HG02885 (cell line): ENCODE measurements around the gene GREB1L.
"Not testable (repeated sequence)": the region's sequence is repeated elsewhere in the genome, so short reads cannot be mapped to it uniquely, and the experiment has no call there.

Experiments used
- ATAC-seq: cut with Tn5 transposase; IDR thresholded peaks from one replicate; pipeline ENCODE4 v1.9.1; 2021; ENCODE audit warnings: mild to moderate bottlenecking; ENCODE audit not compliant: unreplicated experiment, poor library complexity

Gene GREB1L

DNA sequence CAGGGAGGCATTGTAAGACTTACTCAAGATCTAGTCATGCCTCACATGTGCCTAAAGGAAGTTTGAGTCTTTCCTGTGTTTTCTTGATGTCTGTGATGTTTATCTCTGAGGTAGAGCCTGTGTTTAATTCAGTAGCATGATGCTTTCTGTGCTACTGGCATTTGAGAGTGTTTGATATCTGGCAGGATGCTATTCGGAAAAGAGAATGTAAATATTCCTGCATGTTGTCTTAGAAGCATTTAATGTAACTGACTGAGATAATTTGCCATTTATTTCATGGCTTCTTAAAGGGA, 58.8 kb downstream of the GREB1L start:
- no peak for ATAC-seq

DNA sequence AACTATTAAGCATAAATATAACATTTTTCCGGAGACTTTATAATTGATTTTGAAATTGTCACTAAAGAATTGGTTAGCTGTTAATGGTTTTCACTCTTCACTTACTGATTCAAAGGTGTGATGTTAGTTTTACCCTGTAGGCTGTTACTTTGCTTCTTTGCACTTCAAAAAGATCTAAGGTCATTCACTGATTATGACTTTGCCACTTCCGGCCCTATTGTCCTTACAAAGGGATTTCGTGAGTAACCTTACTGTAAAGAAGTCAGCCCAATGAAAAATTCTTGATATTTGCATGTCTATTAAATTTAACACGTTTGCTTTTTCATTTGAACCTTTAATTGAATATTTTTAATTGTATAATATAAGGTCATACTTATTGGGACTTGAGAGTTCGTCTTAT, 61.4 kb downstream of the GREB1L start:
- ATAC-seq, result no peak

DNA sequence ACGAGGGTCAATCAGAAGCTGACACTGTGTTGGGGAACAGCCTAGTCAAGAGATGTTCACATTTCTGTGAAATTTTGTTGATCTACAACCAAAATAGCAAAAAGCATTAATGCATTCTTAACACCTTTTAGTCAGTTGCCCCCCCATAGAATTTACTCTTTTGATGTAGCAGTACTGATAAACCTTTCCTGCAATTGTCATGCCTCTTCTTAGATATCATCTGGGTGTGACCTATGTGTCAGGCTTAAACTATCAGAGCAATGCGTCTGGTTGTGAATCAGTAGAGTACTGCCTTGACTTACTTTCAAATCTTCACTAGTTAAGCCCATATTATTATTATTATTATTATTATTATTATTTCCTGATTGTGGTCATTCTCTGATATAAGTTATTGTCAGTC, 61.9 kb downstream of the GREB1L start:
- no peak for ATAC-seq

DNA sequence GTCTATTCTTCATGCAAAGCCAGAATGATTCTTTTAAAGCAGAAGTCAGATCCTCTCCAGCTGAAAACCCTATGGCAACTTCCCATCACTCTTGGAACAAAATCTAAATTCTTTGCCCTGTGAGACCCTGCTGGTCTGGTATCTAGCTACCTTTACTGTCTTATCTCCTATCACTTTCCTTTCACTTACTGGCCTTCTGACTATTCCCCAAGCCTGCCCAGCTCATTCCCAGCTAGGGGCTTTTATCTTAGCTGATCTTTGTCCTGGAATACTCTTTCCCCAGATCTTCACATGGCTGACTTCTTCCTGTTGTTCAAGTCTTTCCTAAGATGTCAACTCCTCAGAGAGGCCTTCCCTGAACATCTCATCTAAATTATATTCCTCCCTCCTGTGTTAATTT, 63.6 kb downstream of the GREB1L start:
- ATAC-seq, result no peak

DNA sequence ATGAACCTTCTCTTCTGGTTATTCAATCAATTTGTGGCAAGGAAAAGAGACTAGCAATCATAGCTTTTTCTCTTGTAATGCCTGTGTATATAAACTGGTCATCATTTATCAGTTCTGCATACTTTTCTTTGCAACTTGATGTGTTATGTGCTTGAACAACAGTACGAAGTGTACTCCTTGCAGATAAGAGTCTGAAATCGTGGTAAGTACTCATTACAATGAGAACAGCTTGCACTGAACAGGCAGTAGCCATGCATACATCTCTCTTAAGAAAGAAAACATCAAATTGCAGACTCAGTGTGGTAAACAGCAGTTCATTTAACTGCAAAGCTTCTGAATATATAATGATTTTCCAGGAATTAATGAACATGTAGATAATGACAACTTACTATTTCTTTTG, 64.3 kb downstream of the GREB1L start:
- no peak for ATAC-seq

DNA sequence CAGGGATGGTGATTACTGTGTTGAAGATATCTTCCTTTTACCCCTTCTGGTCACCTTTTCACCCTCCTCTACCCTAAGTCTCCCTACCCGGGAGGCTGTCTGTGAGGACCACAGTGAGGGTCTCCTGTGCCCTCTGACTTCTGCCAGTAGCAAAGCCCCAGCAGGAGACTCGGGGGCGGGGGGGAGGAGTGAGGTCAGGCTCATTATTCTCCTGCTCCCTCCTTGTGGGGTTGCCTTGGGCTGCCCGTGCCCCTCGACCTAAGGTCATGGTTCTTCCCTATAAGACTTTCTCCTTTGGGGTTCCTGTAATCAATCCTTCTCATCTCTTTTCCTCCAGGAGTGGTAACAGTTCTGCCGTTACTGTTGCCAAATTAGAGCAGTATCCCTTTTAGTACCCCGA, 65.5 kb downstream of the GREB1L start:
- ATAC-seq, result no peak

DNA sequence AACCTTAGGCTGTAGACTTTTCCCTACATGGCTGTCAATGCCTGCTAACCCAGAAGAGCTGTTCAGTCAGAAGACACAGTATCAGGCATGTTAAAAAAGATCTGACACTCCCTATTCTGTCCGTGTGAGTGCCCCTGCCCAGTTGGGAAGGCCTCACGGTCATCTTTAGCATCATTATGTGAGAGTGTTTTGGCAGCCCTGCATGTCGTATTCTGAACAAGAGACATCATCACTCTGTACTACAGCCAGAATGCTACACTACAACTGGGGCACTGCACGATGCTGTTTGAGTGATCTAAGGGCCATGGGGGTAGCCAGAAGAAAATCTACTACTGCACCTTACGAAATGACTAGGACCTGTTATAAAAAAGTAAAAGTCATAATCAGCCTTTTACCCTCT, 67.2 kb downstream of the GREB1L start:
- no peak for ATAC-seq

DNA sequence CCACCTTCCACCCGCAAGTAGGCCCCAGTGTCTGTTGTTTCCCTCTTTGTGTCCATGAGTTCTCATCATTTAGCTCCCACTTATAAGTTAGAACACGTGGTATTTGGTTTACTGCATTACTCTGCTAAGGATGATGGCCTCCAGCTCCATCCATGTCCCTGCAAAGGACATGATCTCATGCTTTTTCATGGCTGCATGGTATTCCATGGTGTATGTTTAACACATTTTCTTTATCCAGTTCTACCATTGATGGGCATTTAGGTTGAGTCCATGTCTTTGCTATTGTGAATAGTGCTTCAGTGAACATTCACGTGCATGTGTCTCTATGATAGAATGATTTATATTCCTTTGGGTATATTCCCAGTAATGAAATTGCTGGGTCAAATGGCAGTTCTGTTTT, 69.9 kb downstream of the GREB1L start:
- ATAC-seq, result not testable (repeated sequence)

DNA sequence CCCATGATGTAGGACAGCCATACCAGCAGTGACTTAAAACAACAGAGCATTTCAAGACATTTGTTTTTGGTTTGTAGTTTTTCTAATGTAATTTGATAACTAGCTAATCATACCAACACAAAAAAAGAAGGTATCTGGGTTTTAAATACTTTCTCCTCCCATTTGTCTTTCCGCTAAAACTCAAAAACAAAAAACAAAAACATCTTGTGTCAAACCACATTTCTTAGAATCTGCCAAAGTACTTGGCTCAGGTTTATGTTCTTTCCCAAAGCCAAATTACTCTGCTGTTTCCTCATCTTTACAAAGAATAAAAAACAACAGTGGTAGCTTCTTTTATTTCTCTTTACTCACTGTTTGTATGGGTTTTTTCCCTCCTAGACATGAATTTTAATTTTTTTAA, 71.5 kb downstream of the GREB1L start:
- ATAC-seq, result no peak

DNA sequence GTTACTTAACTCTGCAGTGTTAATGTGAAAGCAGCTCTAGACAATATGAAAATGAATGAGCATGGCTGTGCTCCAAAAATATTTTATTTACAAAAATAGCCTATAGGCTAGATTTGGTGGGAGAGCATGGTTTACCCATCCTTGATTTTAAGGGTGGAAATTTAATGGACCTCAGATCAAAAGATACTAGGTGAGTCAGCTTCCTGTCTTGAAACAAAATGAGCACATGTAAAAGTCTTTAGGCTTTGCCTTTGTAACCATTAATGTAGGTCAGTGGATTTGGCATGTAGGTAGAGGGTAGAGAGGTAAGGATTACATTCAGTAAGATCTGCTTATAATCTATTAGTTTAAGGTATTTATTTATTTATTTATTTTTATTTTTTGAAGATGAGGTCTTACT, 72.7 kb downstream of the GREB1L start:
- ATAC-seq, result no peak

DNA sequence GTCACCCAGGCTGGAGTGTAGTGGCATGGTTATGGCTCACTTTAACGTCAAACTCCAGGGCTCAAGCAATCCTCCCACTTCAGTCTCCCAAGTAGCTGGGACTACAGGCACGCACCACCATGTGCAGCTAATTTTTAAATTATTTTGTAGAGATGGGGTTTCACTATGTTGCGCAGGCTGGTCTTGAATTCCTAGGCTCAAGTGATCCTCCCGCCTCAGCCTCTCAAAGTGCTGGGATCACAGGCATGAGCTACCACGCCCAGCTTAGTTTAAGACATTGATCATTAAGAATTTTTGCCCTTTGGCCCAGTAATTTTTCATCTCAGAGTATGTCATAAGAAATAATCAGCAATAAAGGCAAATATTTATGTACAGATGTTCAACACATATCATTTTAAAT, 73.1 kb downstream of the GREB1L start:
- ATAC-seq, result not testable (repeated sequence)

DNA sequence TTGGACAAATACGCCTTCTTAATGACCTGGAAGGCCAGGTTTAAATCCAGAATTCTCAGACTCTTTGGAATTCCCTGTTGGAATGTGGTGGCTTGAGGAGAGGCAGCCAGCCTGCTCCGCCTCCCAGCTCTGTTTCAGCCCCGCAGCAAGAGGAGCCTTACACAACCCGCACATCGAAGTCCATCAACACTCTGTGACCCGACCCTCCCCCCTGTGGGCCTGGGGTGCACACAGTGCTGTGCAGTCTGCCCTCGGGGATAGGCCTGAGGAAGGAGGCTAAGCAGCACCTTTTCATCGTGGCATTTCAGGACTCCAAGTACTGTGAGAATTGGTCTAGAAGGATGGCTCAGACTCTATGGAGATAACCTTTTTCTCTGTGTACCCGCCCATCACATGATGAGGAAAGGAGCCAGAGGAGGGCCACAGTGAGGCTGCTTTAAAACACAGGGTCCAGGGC, 73.7 kb downstream of the GREB1L start:
- no peak for ATAC-seq

DNA sequence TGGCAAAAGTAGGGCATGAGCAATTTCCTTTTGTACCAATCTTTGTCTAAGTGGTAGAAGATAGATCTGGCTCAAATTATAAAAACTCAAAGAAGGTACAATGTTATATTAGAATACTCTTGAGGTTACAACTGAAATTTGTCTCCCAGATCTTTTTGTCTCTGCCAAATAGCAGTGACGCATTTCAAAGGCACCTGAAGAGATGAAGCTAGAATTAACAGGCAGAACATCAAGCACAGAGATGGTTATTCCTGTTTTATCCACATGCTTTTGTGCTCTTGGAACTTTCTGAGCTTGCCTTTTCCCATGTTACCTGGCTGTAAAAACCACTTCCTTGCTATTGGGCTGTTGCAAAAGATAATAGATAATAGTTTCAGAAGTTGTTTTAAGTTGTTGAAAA, 74.3 kb downstream of the GREB1L start:
- ATAC-seq, result no peak

DNA sequence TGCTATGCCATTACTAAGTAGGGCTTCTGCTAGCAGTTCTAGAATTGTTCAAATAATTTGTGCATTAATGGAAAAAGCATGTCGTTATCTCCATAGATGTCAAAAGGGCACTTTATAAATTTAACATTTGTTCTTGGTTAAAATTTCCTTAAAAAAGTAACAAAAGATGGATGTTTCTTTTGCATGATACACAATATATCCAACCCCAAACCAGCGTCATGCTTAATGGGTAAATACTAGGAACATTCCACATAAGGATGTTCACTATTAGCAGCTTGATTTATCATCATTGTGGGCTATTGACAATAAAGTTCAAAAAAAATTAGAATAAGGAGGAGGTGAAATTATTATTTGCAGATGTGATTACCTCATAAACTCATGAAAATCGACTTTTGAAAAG, 79.7 kb downstream of the GREB1L start:
- no peak for ATAC-seq

DNA sequence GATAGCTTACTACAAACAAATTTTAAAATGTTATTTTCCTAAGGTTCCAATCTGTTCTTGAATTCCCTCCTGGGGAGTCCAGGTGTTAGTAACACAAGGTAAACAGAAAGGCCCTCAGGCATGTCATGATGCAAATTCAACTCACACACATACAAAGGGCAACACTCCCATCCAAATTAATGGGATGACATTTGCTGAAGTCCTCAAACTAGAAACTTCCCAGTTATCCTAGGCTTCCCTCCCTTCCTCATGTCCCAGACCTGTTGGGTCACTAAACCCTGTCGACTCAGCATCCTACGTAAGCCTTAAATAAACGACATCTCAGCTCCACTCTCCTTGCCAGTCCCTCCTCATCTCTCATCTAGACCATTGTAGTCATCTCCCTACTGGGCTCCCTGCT, 85.1 kb downstream of the GREB1L start:
- ATAC-seq, result no peak

DNA sequence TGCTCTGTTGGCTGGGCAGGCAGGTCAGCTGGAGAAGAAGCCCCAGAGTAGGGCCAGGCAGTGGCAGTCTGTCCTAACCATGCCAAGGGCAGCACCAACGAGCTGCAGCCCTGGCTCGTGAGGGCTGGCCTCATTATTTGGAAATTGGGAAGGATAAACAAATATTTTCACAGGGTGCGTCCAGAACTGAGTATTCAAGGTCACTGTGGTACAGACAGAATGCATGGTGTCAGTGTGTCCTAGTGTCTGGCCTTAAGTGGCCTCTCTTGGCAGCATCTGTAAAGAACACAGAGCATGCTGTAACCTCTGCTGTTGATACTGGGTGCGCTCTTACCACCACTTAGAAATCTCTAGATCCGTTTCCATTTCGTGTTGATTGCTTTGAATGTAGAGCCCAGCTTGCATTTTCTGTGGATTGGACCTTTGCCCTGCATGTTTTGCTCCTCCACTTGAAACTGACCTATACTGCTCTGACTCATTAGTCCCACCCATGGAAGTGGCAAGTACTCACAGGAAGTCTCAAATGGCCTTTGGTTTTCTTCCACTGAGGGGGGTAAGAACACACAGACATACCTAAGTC, 88.2 kb downstream of the GREB1L start:
- no peak for ATAC-seq

DNA sequence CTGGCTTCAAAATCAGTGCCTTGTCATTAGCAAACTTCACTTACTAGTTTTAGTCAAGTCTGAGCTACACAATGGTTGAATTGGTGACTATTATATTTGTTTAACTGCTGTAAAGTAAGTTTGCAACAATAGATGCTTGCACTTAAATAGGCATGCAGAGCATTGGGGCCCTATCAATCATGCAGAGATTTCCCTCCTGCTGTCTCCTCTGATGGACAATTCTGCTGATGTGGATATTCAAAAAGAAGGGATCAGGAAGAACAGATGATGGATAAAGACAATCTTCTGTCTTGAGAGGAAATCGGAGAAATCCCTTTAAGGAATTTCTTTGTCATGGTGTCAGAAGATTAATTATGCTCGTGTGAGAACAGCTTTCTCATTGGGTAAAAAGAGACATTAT, 89.0 kb downstream of the GREB1L start:
- no peak for ATAC-seq

DNA sequence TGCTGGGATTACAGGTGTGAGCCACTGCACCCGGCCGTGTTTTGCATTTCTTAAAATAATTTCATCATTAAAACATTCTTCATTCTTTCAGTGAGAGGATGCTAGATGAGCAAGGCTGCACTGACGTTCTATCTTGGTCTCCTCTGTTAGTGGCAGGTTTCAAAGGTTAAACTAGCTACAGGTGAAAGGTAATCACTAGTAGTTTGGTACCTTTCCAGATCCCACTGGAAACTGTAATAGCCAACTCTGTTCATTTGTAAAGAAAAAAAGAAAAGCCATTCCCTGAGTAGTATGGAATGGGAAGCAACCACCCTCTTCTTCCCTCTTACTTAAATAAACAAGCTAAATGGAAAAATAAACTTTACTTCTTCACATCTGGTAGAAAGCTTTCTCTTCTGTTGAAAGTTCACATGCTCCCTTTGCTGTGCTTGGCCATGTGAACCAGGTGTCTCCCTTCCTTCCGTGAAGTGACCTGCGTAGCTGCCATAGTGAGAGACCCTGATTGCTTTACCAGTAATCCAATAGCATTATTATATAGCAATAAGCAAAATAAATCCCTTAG, 94.0 kb downstream of the GREB1L start:
- ATAC-seq, result no peak

DNA sequence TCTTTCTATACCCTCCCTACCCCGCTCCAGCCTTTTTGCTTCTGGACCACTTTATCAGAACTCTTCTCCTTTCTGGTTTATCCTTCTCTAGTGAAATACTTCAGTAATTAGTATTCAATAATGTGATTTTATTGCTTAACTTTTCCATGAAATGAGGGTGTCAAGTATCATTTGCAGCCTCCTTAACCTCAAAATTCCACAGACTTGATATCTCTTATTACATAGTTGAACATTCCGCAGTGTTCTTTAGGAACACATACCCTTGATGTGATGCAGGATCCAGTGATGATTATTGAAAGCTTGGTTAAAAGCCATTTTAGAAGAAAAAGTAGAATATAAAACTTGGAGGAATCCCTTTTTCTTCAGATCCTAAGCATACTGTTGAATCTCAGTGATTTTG, 94.8 kb downstream of the GREB1L start:
- no peak for ATAC-seq

DNA sequence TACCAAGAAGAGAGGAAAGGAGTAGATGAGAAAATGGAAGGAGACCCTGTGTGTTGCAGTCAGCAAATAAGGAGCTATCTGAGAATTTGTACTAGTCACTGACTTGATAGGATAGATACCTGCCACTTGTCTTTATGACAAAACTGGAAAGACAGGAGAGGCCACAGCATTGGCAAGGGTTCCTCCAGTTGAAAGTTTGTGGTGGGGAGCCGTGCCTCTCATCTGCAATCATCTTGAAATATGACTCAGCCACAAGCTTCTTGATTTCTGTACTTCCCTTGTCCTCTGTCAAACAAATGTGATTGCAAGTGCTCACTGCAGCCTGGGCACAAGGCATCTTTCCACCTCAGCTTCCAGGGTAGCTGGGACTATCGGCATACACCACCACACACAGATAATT, 99.1 kb downstream of the GREB1L start:
- ATAC-seq, result no peak

DNA sequence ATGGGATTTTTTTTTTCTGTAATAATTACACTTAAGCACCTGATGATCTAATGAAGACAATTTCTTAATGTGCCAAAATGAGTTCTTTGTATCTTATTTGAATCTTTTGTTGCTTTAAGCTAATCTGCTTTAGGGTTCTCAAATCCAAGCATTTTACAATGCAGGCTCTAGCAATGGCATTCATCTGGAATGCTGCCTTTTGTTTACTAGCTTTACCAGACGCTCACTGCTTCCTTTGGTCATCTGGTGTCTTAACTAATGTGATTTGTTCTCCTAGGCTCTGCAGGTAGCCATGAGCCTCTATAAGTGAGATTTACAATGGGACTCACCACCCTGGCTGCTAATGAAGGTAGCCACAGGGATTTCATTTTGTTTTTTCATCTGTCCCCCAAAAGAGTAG, 100.3 kb downstream of the GREB1L start:
- ATAC-seq, result no peak

DNA sequence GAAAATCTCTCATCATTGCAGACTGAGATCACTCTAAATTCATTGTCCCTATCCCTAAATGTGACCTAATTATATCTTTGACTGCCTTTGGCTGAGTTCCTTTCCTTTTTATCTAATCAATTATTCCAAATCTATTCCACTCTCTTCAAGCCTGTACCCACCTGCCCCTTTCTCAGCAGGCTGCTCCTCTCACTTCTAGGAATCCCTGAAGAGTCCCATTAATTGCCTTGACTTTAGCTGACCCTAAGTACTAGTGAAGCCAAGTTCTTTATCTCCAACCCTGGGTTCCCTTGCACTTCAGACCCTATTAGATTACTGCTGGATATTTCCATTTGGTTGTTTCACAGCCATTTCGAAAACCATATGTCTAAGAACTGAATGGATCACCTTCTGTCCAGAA, 102.8 kb downstream of the GREB1L start:
- no peak for ATAC-seq

DNA sequence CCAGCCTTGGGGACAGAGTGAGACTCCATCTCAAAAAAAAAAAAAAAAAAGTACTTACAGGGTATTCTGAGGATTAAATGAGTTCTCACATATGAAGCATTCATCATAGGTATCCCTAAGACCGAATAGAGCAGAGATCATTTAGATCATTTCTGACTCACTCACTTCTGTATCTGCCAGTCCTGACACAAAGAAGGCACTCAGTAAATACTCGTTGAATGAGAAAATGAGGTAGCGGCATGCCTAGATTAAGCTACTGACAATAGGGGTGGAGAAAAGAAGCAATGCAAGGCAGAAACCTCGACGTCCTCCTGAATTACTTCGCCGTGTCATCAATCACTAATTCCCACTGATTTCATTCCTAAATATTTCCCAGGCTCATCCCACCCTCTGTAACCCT, 103.8 kb downstream of the GREB1L start:
- no peak for ATAC-seq
